HG03521 (cell line): ENCODE data around the gene APOE.
"Not testable (repeated sequence)": the region's sequence is repeated elsewhere in the genome, so short reads cannot be mapped to it uniquely, and the experiment has no call there.

Experiments
- ATAC-seq: cut with Tn5 transposase; IDR thresholded peaks from one replicate; pipeline ENCODE4 v1.9.1; 2021; ENCODE audit warnings: mild to moderate bottlenecking, moderate library complexity; ENCODE audit not compliant: unreplicated experiment

APOE gene

DNA sequence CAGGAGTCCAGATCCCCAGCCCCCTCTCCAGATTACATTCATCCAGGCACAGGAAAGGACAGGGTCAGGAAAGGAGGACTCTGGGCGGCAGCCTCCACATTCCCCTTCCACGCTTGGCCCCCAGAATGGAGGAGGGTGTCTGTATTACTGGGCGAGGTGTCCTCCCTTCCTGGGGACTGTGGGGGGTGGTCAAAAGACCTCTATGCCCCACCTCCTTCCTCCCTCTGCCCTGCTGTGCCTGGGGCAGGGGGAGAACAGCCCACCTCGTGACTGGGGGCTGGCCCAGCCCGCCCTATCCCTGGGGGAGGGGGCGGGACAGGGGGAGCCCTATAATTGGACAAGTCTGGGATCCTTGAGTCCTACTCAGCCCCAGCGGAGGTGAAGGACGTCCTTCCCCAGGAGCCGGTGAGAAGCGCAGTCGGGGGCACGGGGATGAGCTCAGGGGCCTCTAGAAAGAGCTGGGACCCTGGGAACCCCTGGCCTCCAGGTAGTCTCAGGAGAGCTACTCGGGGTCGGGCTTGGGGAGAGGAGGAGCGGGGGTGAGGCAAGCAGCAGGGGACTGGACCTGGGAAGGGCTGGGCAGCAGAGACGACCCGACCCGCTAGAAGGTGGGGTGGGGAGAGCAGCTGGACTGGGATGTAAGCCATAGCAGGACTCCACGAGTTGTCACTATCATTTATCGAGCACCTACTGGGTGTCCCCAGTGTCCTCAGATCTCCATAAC, at the start of gene APOE:
TSS of gene APOE (plus strand) at position 360 of the 724 bp plus-strand sequence. CDS start 829 bp downstream, outside the sequence.
- ATAC-seq: no peak

- no peak for ATAC-seq
Measured at GRCh38 chr19:44856421-44857083, 49.0 kb upstream of the APOE start.

GRCh38 chr19:44857837-44858236, 47.8 kb upstream of the APOE start:
- no peak for ATAC-seq

DNA sequence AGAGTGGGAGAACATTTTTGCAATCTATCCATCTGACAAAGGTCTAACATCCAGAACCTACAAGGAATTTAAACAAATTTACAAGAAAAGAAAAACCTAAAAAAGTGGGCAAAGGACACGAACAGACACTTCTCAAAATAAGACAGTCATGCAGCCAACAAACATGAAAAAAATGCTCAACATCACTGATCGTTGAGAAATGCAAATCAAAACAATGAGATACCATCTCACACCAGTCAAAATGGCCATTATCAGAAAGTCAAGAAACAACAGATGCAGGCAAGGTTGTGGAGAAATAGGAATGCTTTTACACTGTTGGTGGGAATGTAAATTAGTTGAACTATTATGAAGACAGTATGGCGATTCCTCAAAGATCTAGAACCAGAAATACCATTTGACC, 44.0 kb upstream of the APOE start:
- ATAC-seq: not testable (repeated sequence)

GRCh38 chr19:44863990-44864389, 41.6 kb upstream of the APOE start:
- ATAC-seq: no peak

- no peak for ATAC-seq
Measured at GRCh38 chr19:44865196-44865767, 40.3 kb upstream of the APOE start.

DNA sequence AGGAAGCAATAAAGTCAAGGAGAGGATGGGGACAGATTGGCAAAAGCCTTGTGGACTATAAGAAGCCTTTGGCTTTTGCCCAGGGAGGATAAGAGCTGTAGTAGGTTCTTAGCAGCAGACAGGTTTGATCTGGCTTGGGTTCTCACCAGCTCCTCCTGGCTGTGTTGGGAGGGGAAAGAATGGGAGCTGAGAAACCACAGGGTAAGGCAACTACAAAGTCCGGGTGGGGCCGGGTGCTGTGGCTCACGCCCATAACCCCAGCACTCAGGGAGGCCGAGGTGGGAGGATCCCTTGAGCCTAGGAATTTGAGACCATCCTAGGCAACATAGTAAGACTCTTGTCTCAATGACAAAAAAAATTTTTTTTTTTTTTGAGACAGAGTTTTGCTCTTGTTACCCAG, 38.9 kb upstream of the APOE start:
- no peak for ATAC-seq

- ATAC-seq: no peak
Measured at GRCh38 chr19:44867578-44867977, 38.0 kb upstream of the APOE start.

GRCh38 chr19:44869733-44870470, 35.7 kb upstream of the APOE start:
- no peak for ATAC-seq

DNA sequence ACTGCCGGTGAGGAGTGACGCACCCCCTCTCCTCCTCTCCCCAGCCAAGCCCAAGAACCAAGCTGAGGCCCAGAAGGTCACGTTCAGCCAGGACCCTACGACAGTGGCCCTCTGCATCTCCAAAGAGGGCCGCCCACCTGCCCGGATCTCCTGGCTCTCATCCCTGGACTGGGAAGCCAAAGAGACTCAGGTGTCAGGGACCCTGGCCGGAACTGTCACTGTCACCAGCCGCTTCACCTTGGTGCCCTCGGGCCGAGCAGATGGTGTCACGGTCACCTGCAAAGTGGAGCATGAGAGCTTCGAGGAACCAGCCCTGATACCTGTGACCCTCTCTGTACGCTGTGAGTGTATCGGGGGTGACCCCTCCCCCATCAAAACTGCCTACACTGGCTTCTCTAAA, 33.8 kb upstream of the APOE start:
- ATAC-seq: no peak

DNA sequence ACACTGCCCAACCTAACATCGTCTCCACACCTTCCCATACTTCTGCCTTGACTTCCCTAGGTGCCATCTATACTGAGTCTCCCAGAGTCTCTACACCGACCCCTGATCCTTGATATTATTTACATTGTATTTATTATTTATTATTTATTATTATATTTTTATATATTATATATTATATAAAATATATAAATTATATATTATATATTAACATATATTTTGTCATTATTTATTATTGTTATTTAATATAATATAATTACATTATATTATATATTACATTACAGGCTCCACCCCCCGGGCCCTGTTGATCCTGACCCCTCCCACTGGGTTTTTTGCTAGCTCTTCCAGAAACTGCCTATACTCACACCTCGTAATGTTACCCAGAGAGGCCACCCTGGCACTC, 32.9 kb upstream of the APOE start:
- no peak for ATAC-seq

DNA sequence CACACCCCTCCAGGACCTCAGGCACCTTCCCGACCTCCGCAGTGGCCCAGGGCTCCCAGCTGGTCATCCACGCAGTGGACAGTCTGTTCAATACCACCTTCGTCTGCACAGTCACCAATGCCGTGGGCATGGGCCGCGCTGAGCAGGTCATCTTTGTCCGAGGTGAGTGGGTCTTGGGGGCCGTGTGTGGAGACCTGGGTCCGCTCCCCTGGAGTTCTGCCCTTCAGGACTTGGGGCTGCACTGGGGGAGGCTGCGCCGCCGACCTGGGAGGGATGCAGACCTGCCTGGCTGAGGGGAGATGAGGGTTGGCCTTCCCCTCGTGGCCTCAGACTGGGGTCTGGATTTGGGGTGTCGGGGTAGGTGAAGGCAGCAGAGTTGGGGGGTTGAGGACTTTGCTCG, 31.3 kb upstream of the APOE start:
- ATAC-seq: no peak

- no peak for ATAC-seq
Measured at GRCh38 chr19:44875666-44876451, 29.7 kb upstream of the APOE start.

- ATAC-seq: no peak
Measured at GRCh38 chr19:44876930-44877535, 28.6 kb upstream of the APOE start.

DNA sequence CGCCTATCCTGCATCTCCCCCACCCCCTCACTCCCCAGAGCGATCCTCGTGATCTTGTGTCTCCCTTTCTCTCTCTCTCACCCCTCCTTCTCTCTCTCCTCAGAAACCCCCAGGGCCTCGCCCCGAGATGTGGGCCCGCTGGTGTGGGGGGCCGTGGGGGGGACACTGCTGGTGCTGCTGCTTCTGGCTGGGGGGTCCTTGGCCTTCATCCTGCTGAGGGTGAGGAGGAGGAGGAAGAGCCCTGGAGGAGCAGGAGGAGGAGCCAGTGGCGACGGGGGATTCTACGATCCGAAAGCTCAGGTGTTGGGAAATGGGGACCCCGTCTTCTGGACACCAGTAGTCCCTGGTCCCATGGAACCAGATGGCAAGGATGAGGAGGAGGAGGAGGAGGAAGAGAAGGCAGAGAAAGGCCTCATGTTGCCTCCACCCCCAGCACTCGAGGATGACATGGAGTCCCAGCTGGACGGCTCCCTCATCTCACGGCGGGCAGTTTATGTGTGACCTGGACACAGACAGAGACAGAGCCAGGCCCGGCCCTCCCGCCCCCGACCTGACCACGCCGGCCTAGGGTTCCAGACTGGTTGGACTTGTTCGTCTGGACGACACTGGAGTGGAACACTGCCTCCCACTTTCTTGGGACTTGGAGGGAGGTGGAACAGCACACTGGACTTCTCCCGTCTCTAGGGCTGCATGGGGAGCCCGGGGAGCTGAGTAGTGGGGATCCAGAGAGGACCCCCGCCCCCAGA, 27.3 kb upstream of the APOE start:
- no peak for ATAC-seq

DNA sequence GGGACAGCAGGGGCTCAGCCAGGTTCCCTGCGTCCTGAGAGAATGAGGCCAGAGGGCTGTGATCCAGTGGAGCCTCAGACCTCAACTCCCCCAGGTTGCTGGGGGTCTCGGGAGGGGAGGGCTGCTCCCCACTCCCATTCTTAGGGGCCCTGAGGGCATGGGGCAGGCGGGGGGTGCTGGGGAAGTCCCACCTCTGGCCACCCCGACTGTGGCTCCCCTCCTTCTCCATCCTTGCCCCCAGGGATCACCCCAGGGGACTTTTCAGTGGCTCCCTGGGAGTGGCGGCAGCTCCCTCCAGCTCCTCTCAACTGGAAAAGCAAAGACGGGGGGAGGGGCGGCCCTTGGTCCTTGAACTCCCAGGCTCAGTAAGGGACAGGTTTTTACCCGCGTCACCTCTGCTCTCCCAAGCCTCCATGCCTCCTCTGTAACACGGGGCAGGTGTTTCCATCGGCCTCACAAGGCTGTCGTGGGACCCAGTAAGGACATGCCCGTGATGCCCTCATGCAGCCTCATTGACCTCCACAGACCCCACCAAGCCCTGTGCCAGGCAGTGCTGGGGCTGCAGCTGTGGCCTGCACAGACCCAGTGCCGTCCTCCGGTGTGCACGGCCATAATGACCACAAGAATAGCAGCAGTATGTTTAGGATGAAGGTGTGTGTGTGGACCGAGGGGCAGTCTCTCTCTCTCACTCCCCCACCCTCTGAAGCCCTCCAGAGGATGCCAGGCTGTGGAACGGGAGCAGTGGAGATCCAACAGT, 26.1 kb upstream of the APOE start:
- no peak for ATAC-seq

- no peak for ATAC-seq
Measured at GRCh38 chr19:44882063-44882462, 23.5 kb upstream of the APOE start.

- ATAC-seq: not testable (repeated sequence)
Measured at GRCh38 chr19:44882619-44883397, 22.8 kb upstream of the APOE start.
